ENCODE measurements around the gene KLHL26.

DNA sequence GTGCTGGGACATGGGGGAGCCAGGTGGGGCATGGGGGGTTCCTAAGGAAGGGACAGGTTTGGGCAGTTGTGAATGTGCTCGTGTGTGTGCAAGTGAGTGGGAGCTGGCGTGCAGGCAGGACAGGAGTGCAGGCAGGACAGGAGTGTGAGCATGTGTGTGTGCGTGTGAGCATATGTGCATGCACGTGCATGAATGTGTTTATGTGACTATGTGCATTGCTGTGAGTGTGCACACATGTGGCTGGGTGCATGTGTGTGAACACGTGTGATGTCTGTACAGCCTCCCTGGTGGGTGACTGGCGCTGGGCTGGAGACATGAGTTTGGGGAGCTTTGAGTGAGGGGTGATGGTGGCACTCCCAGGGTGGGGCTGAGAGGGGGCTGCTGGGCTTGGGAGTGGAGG is 80.0 kb downstream of the KLHL26 start:
- no peak for TF ChIP-seq EZH2 (optimal IDR thresholded peaks at IDR 0.05; ENCODE audit: low read depth, low read length)
- TF ChIP-seq, protein P1, sequence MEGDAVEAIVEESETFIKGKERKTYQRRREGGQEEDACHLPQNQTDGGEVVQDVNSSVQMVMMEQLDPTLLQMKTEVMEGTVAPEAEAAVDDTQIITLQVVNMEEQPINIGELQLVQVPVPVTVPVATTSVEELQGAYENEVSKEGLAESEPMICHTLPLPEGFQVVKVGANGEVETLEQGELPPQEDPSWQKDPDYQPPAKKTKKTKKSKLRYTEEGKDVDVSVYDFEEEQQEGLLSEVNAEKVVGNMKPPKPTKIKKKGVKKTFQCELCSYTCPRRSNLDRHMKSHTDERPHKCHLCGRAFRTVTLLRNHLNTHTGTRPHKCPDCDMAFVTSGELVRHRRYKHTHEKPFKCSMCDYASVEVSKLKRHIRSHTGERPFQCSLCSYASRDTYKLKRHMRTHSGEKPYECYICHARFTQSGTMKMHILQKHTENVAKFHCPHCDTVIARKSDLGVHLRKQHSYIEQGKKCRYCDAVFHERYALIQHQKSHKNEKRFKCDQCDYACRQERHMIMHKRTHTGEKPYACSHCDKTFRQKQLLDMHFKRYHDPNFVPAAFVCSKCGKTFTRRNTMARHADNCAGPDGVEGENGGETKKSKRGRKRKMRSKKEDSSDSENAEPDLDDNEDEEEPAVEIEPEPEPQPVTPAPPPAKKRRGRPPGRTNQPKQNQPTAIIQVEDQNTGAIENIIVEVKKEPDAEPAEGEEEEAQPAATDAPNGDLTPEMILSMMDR (IDR thresholded peaks at IDR 0.05; ENCODE audit: low read length): no peak

Measured in MM.1S (cell line).